Activated naive CD8-positive, alpha-beta T cell (primary cell): ENCODE measurements around the gene ANKRD18B.
A peak's percentile ranks its signal among the peaks of the same experiment; 100 is the strongest.
"Not testable (repeated sequence)": the region's sequence is repeated elsewhere in the genome, so short reads cannot be mapped to it uniquely, and the experiment has no call there.

Source experiments
- H3K27ac Mint-ChIP-seq: one replicate; pipeline ENCODE4 v1.8.0; 2021; ENCODE audit warnings: mixed read lengths
- H3K27me3 Mint-ChIP-seq: one replicate; pipeline ENCODE4 v1.8.0; 2021; ENCODE audit warnings: mixed read lengths
- H3K36me3 Mint-ChIP-seq: one replicate; pipeline ENCODE4 v1.8.0; 2021; ENCODE audit warnings: mixed read lengths
- H3K4me1 Mint-ChIP-seq: one replicate; pipeline ENCODE4 v1.8.0; 2021; ENCODE audit warnings: low read depth, mixed read lengths
- H3K4me3 Mint-ChIP-seq: one replicate; pipeline ENCODE4 v1.8.0; 2021; ENCODE audit warnings: mild to moderate bottlenecking, mixed read lengths
- H3K9me3 Mint-ChIP-seq: one replicate; pipeline ENCODE4 v1.8.0; 2021; ENCODE audit warnings: low read depth, mixed read lengths

Gene ANKRD18B

GRCh38 chr9:33567776-33568175 lies 43.7 kb downstream of the ANKRD18B start:
- not testable (repeated sequence) for H3K27ac Mint-ChIP-seq, H3K36me3 Mint-ChIP-seq, H3K9me3 Mint-ChIP-seq, H3K4me3 Mint-ChIP-seq, H3K4me1 Mint-ChIP-seq
- H3K27me3 Mint-ChIP-seq, result peaks cover 12% of the 10 kb centered on the region

GRCh38 chr9:33577786-33578185 lies 53.7 kb downstream of the ANKRD18B start:
- not testable (repeated sequence) for H3K27ac Mint-ChIP-seq, H3K4me3 Mint-ChIP-seq, H3K27me3 Mint-ChIP-seq, H3K36me3 Mint-ChIP-seq, H3K4me1 Mint-ChIP-seq, H3K9me3 Mint-ChIP-seq

- not testable (repeated sequence) for H3K27ac Mint-ChIP-seq, H3K4me1 Mint-ChIP-seq, H3K4me3 Mint-ChIP-seq, H3K9me3 Mint-ChIP-seq, H3K27me3 Mint-ChIP-seq, H3K36me3 Mint-ChIP-seq
Observed at GRCh38 chr9:33579996-33580395, 55.9 kb downstream of the ANKRD18B start.

- H3K27me3 Mint-ChIP-seq, H3K9me3 Mint-ChIP-seq, H3K4me1 Mint-ChIP-seq, H3K4me3 Mint-ChIP-seq, H3K36me3 Mint-ChIP-seq, H3K27ac Mint-ChIP-seq: not testable (repeated sequence)
Observed at GRCh38 chr9:33582686-33583085, 58.6 kb downstream of the ANKRD18B start.

GRCh38 chr9:33586128-33586527 lies 62.1 kb downstream of the ANKRD18B start:
- H3K27me3 Mint-ChIP-seq, H3K4me3 Mint-ChIP-seq, H3K36me3 Mint-ChIP-seq, H3K9me3 Mint-ChIP-seq, H3K4me1 Mint-ChIP-seq, H3K27ac Mint-ChIP-seq: not testable (repeated sequence)

GRCh38 chr9:33587799-33588198 lies 63.7 kb downstream of the ANKRD18B start:
- H3K27ac Mint-ChIP-seq, H3K4me3 Mint-ChIP-seq, H3K27me3 Mint-ChIP-seq, H3K9me3 Mint-ChIP-seq, H3K4me1 Mint-ChIP-seq, H3K36me3 Mint-ChIP-seq: not testable (repeated sequence)

GRCh38 chr9:33588876-33589275 lies 64.8 kb downstream of the ANKRD18B start:
- H3K27me3 Mint-ChIP-seq, H3K4me3 Mint-ChIP-seq, H3K4me1 Mint-ChIP-seq, H3K9me3 Mint-ChIP-seq, H3K27ac Mint-ChIP-seq, H3K36me3 Mint-ChIP-seq: not testable (repeated sequence)

GRCh38 chr9:33590857-33591256 lies 66.8 kb downstream of the ANKRD18B start:
- H3K4me3 Mint-ChIP-seq, H3K27me3 Mint-ChIP-seq, H3K36me3 Mint-ChIP-seq, H3K27ac Mint-ChIP-seq, H3K9me3 Mint-ChIP-seq, H3K4me1 Mint-ChIP-seq: not testable (repeated sequence)

- not testable (repeated sequence) for H3K27me3 Mint-ChIP-seq, H3K4me1 Mint-ChIP-seq, H3K27ac Mint-ChIP-seq, H3K9me3 Mint-ChIP-seq, H3K4me3 Mint-ChIP-seq, H3K36me3 Mint-ChIP-seq
Observed at GRCh38 chr9:33596974-33597373, 72.9 kb downstream of the ANKRD18B start.

- H3K27me3 Mint-ChIP-seq, H3K4me1 Mint-ChIP-seq, H3K9me3 Mint-ChIP-seq, H3K36me3 Mint-ChIP-seq: not testable (repeated sequence)
- H3K4me3 Mint-ChIP-seq, result peak overlapping the region; percentile 18
- H3K27ac Mint-ChIP-seq, result peak overlapping the region; percentile 72
Observed at GRCh38 chr9:33597386-33597785, 73.3 kb downstream of the ANKRD18B start.

- H3K27me3 Mint-ChIP-seq, H3K36me3 Mint-ChIP-seq, H3K27ac Mint-ChIP-seq, H3K9me3 Mint-ChIP-seq, H3K4me3 Mint-ChIP-seq, H3K4me1 Mint-ChIP-seq: not testable (repeated sequence)
Observed at GRCh38 chr9:33598796-33599379, 74.8 kb downstream of the ANKRD18B start.

GRCh38 chr9:33600911-33601310 lies 76.9 kb downstream of the ANKRD18B start:
- not testable (repeated sequence) for H3K36me3 Mint-ChIP-seq, H3K9me3 Mint-ChIP-seq, H3K27ac Mint-ChIP-seq, H3K4me1 Mint-ChIP-seq, H3K27me3 Mint-ChIP-seq, H3K4me3 Mint-ChIP-seq

- not testable (repeated sequence) for H3K4me3 Mint-ChIP-seq, H3K9me3 Mint-ChIP-seq, H3K27me3 Mint-ChIP-seq, H3K27ac Mint-ChIP-seq, H3K4me1 Mint-ChIP-seq, H3K36me3 Mint-ChIP-seq
Observed at GRCh38 chr9:33604249-33604648, 80.2 kb downstream of the ANKRD18B start.

GRCh38 chr9:33604936-33605335 lies 80.9 kb downstream of the ANKRD18B start:
- not testable (repeated sequence) for H3K27ac Mint-ChIP-seq, H3K9me3 Mint-ChIP-seq, H3K27me3 Mint-ChIP-seq, H3K4me1 Mint-ChIP-seq, H3K4me3 Mint-ChIP-seq, H3K36me3 Mint-ChIP-seq

- H3K27ac Mint-ChIP-seq, result no peak overlapping the region
- H3K36me3 Mint-ChIP-seq, result peaks cover 2% of the 10 kb centered on the region
- H3K9me3 Mint-ChIP-seq, result peaks cover 4% of the 10 kb centered on the region
- no peaks in the 10 kb centered on the region for H3K4me1 Mint-ChIP-seq
- peaks cover 14% of the 10 kb centered on the region for H3K27me3 Mint-ChIP-seq
- no peak overlapping the region for H3K4me3 Mint-ChIP-seq
Observed at GRCh38 chr9:33611358-33611757, 87.3 kb downstream of the ANKRD18B start.

GRCh38 chr9:33612410-33612809 lies 88.4 kb downstream of the ANKRD18B start:
- H3K9me3 Mint-ChIP-seq, H3K27ac Mint-ChIP-seq, H3K4me3 Mint-ChIP-seq, H3K36me3 Mint-ChIP-seq, H3K4me1 Mint-ChIP-seq: not testable (repeated sequence)
- peaks cover 14% of the 10 kb centered on the region for H3K27me3 Mint-ChIP-seq
